NCI-H82 treated with DMSO at 0.1 percent for 48 hours (cell line): ENCODE measurements around the gene DLX4.
A peak's percentile ranks its signal among the peaks of the same experiment; 100 is the strongest.

Experiments
- DNase-seq: peaks from one replicate; lab custom pipeline; 2025; ENCODE audit not compliant: unreplicated experiment; lab: John Stamatoyannopoulos, UW

DLX4 gene

GRCh38 chr17:49967621-49968404 lies 1.2 kb upstream of the DLX4 start:
- DNase-seq, result no peak

GRCh38 chr17:49968405-49969133 lies 421 bp upstream of the DLX4 start:
- peak; percentile 71 for DNase-seq

GRCh38 chr17:49969795-49970389 lies 902 bp downstream of the DLX4 start:
- no peak for DNase-seq

- DNase-seq, result no peak
Observed at GRCh38 chr17:49970498-49970897, 1.5 kb downstream of the DLX4 start.

GRCh38 chr17:49971199-49971847 lies 2.3 kb downstream of the DLX4 start:
- no peak for DNase-seq

- DNase-seq, result no peak
Observed at GRCh38 chr17:49971848-49972485, 3.0 kb downstream of the DLX4 start.

- DNase-seq, result no peak
Observed at GRCh38 chr17:49972486-49973270, 3.7 kb downstream of the DLX4 start.

- DNase-seq, result no peak
Observed at GRCh38 chr17:49973271-49973615, 4.3 kb downstream of the DLX4 start.

- DNase-seq, result no peak
Observed at GRCh38 chr17:49975531-49975930, 6.5 kb downstream of the DLX4 start.

- no peak for DNase-seq
Observed at GRCh38 chr17:49976163-49976827, 7.3 kb downstream of the DLX4 start.

GRCh38 chr17:49976828-49977202 lies 7.8 kb downstream of the DLX4 start:
- no peak for DNase-seq

GRCh38 chr17:49977463-49978389 lies 8.7 kb downstream of the DLX4 start:
- DNase-seq, result no peak

GRCh38 chr17:49978501-49978900 lies 9.5 kb downstream of the DLX4 start:
- no peak for DNase-seq

GRCh38 chr17:49979748-49980479 lies 10.9 kb downstream of the DLX4 start:
- no peak for DNase-seq

- DNase-seq, result peak; percentile 58
Observed at GRCh38 chr17:49980703-49981197, 11.8 kb downstream of the DLX4 start.

- no peak for DNase-seq
Observed at GRCh38 chr17:49984283-49984682, 15.3 kb downstream of the DLX4 start.

GRCh38 chr17:49984776-49985175 lies 15.8 kb downstream of the DLX4 start:
- no peak for DNase-seq
